HG03439 (cell line): Measurements from ENCODE around the gene SRXN1.
"Not testable (repeated sequence)": the region's sequence is repeated elsewhere in the genome, so short reads cannot be mapped to it uniquely, and the experiment has no call there.

Experiments
- ATAC-seq: cut with Tn5 transposase; IDR thresholded peaks from one replicate; pipeline ENCODE4 v1.9.1; 2021; ENCODE audit warnings: mild to moderate bottlenecking, moderate library complexity; ENCODE audit not compliant: unreplicated experiment

SRXN1 gene

DNA sequence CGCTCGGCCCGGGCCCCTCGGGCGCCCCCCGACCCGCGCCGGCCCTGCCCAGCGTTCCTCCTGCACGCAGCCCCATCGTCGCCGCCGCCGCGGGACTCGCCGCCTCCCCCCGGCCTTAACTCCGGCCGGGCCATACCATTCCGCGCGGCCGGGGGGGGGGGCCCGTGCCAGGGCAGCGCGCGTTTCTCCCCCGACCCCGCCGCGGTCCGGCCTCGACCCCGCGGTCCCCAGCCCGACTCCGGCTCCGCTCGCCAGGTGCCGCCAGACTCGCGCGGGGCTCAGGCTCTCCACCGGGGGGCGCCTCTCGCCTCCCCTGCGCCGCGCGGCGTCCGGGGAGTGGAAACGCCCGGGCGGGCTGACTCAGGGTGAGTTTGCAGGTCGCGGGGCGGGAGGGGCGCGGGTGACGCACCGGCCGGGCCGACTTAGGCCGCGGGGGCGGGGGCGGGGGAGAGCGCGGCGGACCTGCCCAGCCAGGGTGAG, at the start of gene SRXN1:
Gene SRXN1 (minus strand): TSS at position 91 of the 480 bp plus-strand sequence. CDS start 15 bp downstream, at position 76.
- peak; percentile 87 for ATAC-seq

DNA sequence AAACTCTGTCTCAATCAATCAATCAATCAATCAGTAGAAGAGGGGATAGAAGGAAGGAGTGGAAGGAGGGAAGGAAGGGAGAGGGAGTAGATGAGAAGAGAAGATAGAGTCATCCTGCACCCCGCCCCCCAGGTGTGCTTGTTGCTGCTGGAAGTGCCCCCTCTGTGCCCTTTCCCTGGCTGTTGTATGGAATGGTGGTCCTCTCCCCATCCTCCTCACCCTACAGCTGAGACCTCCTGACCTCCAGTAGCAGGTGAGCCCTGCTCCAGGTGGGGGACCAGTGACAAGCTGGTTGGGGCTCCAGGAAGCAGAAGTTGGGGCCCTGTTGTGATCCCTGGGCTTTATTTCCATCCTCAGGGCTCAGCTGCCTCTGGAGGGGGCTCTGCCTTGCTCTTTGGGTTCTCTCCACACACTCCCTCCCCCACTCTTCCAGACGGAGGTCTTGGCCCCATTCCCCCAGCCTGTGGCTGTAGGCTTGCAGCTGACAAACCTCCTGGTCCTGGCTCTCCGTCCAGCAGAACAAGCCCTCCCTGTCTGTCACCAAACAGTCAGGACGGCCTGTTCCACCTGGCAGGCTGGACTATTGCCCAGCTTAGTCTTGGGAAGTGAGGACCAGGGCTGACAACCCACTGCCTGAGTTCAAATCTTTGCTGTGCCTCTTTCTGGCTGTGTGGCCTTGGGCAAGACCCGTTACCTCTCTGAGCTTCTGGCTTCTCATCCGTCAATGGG, 48.6 kb upstream of the SRXN1 start:
- ATAC-seq = no peak

DNA sequence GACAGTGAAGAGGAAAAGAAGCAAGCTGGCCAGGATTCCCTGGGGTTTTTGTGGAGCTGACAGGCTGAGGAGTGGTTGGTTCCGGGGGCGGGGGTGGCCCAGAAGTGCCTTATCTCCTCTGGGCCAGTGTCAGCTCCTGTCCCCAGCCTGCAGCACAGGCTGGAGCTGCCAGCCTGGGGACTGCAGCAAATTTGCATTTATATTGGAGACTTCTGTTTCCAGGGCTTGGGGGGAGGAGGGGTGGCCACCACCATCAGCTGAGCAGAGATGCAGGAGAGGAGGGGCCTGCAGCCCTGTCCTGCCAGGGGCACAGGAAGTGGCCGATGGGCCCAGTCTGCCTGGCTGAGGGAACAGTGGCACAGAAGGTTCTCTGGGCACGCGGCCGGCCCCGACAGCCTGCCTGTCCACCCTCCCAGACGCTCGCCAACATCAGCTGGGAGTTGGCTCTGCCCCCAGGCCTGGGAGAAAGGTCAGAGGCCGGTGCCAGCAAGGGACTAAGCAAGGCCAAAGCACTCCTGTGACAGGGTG, 46.9 kb upstream of the SRXN1 start:
- no peak for ATAC-seq

DNA sequence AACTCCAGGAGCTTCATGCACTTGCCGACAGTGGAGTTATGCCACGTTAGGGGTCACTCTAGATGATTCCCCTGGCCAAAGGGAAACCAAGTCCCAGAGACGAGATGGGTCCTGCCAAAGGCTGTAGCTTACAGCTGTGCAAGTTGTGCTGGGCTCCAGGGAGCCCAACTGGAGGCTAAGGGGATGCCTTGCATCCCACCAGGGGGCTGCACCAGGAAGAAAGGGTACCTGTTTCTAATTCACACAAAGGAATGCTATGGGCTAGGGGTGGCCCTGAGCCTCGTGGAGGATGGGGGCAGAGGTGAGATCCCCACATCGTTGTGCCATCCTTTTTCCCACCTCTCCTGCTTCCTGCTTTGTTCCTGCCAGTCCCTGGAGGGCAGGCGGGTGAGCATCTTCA, 46.3 kb upstream of the SRXN1 start:
- no peak for ATAC-seq

DNA sequence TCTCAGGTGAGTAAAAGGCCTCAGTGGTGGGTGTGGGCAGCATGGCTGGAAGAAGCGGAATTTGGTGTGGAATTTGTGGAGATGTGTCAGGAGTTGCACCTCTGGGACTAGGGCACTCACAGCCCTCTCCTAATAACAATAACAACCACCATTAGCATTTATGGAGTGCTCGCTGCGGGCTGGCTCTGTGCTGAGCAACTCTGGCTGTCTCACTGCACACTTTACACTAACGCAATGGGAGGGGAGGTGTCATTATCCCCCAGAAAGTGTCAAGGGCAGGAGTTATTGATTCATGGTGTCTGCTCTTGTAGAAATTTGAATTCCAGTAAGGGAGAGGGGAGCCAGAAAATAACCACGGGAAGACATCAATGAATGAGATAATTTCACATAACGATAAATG, 45.3 kb upstream of the SRXN1 start:
- ATAC-seq = no peak

DNA sequence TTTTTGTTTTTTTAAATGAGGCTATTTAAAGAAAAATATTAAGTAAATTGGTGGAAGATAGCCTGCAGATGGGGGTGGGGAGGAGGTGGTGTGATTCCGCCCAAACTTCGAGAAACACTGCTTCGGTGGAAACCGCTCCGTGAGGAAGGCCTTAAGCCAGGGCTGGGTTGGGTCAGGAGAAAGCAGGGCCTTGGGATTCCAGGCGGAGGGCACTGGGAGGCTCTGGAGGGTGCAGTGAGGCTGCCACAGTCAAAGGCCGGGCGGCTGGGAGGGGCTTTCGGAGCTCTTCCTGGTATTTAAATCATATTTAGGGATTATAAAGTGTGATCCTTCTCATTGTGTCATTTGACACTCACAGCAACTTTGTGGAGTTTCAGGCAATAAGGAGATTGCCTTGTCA, 44.8 kb upstream of the SRXN1 start:
- no peak for ATAC-seq

DNA sequence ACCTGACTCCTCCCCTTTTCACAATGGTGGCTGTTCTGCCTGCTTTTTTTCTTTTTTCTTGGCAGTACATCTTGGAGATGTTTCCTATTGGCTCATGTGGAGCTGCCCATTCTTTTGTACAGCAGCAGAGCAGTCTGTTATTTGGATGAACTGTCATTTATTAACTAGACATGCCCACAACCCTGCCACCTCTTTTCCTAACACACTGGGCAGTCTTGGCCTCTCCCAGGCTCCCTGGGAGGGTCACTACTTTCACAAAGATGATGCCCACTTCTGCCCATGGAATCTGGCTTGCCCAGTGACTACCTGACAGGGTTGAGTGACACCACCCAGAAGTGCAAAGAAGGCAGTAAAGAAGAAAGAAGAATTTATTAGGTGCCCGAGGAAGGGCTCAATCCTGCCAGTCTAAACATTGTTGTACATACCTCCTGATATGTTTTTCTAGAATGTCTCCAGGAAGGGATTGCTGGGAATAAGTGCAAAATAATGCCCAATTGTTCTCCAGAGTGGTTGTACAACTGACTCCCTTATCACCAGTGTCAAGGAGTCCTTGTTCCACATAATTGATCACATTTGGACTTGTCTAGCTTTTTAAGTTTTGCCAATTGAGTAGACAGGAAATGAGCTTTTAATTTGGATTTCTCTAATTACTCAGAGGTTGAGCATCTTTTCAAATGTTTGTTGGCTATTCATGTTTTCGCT, 42.3 kb upstream of the SRXN1 start:
- no peak for ATAC-seq

DNA sequence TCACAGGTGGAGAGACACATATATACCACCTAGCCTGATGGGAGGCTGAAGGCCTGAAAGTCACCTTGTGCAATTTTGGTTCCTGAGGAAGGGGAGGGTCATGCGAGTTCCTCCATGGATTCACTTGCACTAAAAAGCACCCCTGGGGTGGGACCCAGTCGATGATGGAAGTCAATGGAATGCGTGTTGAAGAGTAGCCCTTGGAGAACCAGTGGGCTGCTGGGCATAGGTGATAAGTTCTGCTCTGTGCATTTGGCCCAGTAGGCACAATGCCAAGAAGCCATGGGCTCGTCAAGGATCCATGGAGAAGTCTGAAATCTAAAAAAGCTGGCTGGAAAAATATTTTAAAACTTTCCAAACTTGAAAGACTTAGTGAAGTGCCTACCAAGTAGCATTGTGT, 41.5 kb upstream of the SRXN1 start:
- no peak for ATAC-seq

DNA sequence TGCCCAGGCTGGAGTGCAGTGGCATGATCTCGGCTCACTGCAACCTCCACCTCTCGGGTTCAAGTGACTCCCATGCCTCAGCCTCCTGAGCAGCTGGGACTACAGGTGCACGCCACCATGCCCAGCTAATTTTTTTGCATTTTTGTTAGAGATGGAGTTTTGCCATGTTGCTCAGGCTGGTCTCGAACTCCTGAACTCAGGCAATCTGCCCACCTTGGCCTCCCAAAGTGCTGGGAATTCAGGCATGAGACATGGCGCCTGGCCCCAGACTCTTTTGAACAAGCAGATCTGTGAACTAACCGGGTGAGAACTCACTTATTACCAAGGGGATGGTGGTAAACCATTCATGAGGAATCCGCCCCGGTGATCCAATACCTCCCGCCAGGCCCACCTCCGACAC, 40.8 kb upstream of the SRXN1 start:
- ATAC-seq = not testable (repeated sequence)

DNA sequence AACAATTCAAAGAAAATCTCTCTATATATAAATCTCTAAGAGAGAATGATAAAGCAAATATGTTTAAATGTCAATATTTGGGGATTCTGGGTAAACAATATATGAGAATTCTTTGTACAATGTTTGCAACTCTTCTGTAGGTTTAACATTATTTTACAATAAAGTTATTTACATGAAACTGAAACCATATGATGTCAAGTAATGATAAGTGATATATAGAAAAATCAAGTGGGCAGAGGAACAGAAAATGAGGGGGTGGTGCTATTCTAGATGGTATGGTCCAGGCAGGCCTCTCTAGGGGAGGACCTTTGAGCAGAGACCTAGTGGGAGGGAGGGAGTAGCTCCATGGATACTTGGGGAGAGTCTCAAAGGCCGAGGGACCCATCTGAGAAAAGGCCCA, 39.0 kb upstream of the SRXN1 start:
- ATAC-seq = no peak

DNA sequence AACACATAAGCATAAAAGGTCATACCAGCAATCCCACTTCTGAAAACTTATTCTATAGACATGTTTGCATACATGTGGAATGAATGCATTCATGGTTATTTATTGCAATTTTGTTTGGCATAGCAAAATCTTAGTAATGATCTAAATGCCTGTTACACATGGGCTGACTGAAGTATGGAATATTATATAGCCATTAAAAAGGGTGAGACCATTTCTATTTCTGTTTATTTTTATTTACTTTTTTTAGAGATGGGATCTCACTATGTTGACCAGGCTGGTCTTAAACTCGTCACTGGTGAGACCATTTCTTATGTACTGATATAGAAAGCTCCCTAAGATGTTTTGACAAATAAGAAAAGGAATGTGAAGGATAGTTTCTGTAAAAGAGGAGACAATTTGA, 36.9 kb upstream of the SRXN1 start:
- no peak for ATAC-seq

DNA sequence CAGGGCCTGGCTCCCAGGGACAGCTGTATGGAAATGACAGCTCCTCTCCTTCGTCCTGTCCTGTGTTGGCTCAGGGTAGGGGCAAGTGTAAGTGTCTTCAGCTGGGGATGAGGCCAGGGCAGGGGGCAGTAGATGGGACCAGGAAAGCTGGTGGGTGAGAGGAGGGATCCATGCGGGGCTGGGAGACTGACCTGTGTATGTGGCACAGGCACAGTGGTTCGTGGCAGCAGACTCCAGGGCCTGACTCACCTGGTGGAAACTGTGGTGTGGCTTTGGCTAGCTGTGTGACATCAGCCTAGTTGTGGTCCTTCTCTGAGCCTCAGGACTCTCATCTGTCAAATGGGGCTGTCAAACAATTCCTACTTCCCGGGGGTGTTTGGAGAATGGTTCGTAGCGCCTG, 36.3 kb upstream of the SRXN1 start:
- no peak for ATAC-seq

DNA sequence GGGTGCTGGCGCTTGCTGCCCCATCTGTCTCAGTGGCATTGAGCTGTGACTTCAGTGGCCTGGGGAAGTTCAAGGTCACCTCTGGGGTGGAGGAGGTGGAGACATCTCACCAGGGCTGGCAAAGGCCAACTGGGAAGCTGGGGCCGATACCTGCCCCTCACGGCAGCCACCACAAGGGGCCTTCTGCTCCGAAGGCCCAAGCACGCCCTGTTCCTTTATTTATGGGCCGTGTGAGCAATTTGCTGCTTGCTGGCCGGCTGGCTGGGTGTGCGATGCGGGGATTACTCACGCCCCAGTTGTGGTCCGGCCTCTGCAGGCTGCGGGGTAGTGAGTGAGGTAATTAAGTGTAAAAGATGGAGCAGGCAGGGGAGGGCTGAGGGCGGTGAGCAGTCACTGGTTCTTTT, 35.8 kb upstream of the SRXN1 start:
- ATAC-seq = no peak

DNA sequence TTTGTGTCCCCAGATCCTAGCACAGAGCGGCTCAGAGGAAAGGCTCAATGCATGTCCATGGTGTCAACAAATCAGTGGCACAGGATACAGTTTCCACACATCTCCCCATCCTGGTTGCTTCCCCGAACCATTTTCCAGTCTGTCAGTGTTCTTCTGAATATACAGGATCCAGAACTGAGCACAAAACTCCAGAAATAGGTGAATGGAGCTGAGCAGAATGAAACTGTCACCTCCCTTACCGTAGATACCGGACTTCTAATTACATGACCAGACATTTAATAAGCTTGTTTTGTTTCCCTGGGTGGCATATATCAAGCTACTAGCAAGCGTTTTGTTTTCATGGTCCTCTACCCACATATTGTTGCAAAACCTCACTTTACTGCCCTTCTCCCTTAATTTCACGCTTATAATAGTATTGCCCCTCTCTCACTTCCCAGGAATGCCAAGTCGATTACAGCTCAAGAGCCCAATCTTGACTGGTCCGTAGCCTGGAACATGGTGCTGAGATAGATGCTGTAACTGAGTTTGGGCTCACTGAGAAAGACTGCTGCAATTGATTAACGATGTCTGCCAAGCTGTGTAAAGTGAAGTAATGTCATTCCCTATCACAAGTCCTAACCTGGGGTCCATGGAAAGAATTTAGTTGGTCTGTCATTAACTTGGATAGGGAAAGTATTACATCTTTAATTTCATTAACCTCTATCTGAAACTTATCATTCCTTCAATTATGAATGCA, 34.6 kb upstream of the SRXN1 start:
- ATAC-seq = no peak

DNA sequence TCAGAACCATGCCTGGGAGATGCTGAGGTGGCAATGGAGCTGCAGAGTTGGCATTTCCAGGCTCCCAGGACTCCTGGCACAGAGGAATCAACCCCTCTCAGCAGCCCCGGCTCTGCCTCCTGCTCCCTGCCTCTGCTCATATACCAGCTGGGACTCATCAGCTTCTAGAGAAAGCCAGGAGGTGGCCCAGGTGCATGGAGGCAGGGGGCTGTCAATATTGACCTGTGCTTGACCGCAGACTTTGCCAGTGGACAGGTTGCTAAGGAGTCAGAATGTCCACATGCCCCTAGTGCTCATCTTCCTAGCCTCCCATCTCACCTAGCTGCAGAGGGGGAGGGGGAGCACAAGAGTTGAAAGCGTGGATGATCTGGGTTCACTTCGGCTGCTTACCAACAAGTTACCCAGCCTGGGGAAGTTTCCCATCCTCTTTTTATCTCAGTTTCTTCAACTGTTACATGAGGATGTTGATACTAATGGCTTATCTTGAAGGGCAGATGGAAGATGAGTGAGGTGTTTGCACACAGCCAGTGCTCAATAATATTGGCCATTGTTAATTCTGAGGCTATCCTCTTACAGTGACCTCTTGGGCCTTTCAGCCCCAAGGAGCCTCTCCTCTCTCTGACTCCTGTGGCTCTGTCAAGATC, 31.8 kb upstream of the SRXN1 start:
- no peak for ATAC-seq

DNA sequence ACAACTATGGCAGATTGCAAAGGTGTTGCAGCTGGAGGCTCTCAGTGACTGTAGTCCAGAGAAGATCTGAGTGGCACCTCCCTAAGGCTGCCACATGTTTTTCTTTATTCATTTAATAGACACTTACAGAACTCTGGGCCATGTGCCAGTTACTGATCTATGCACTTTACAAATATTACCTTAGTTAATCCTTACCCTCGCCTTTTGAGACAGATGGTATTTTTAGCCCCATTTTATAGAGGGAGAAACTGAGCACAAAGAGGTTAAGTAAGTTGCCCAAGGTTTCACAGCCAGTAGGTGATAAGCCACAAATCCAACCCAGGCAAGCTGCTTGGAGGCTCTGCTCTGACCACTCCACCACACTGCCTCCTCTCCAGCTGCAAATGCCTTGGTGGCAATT, 29.1 kb upstream of the SRXN1 start:
- no peak for ATAC-seq

DNA sequence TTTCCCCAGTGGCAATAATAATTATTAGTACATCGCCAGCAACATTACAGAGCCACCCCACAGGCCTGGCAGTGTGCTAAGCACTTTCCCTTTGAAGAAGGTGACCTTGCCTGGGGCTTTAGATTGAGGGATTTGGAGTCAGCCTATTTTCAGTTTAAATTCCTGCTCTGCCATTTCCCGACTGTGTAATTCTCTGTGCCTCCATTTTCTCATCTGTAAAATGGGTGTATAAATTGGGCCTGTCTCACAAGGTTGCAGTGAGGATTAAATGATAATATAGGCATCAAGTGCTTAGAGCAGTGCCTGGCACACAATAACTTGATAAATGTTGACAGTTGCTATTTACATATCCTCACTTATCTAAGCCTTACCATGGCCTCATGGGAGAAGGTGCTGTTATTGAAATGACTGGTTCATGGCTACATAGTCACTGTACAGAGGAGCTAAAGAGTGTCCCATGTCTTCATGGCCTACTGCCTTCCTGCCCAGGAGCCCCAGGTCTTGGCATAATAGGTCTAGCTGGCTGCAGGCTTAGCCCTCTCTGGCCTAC, 27.7 kb upstream of the SRXN1 start:
- no peak for ATAC-seq

DNA sequence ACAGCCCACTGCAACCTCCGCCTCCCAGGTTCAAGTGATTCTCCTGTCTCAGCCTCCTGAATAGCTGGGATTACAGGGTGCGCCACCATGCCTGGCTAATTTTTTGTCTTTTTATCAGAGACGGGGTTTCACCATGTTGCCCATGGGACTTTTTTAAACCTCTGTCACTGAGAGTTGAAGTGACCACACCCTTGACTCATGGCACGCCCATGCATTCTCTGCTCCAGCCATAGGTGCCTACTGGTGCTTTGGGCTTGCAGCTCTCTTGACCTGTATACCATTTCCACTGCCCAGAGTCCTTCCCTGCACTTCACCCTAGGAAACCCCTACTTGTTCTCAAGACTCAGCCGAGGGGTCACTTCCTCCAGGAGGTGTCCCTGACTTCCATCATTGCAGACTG, 25.0 kb upstream of the SRXN1 start:
- ATAC-seq = no peak

DNA sequence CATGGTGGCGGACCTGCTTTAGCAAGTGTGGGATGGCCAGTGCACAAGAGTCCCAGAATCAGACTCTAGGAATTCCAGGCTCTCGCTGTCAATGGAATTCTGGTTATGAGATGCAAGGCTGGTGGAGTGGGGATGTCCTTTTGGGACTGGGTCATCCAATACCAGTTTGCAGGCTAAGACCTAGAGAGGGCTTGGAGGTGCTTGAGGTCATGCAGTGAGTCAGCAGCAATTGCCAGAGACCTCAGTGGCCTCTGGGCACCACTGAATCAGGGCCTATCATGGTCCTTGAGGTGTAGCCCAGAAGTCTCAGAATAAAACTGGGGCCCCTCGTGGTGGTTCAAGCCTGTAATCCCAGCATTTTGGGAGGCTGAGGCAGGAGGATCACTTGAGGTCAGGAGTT, 24.0 kb upstream of the SRXN1 start:
- no peak for ATAC-seq

DNA sequence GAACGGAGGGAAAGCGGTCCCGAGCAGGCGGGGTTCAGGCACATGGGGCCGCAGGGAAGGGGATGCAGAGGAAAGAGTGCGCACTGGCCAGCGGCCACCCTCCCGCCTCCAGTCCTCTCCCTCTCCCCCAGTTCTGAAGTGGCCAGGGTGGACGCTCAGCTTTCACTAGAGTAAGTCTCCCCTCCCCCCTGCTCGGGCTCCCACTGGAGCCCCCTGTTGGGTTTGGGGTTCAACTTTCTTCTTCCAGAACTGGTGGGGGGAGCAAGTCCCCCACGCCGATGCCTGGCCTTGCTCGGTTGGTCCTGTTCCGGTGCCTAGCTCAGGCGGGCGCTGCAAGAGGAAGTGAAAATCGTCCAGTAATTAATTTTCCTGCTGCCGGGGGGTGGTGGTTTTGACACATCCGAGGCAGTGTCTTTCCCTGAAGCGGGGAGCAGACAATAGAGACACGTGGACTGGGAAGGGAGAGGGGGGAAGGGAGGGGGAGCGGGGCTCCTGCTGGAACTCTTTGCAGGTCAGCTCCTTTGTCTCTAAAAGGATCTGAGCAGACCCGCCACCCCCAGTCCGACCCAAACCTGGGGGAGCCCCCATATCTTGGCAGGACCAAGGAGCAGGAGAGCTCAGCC, 23.4 kb upstream of the SRXN1 start:
- ATAC-seq = no peak
